ENCODE measurements around the gene REV1.

The REV1 gene

DNA sequence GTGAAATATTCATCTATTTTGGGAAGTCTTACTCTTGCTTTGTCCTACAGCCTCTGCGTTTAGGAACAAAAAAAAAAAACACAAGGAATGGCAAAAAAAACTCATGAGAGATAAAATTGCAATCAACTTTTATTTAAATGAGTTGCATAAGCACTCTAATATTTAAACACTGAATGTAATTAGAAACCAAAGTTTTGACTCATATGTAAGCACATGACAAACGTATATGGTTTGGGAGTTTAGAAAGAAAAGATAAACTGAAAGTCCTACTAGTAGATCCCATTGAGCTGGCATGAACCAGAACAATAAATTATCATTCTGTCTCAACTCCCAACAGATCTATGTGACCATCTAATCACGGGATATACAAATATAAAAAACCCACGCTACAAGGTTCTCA, 44.8 kb downstream of the REV1 start:
- FAIRE-seq, result no peak

GRCh38 chr2:99444222-99444621, 45.6 kb downstream of the REV1 start:
- FAIRE-seq, result no peak

- FAIRE-seq, result no peak
These were observed 47.0 kb downstream of the REV1 start for GRCh38 chr2:99442837-99443236.

- no peak for FAIRE-seq
These were observed 49.8 kb downstream of the REV1 start for GRCh38 chr2:99439971-99440505.

DNA sequence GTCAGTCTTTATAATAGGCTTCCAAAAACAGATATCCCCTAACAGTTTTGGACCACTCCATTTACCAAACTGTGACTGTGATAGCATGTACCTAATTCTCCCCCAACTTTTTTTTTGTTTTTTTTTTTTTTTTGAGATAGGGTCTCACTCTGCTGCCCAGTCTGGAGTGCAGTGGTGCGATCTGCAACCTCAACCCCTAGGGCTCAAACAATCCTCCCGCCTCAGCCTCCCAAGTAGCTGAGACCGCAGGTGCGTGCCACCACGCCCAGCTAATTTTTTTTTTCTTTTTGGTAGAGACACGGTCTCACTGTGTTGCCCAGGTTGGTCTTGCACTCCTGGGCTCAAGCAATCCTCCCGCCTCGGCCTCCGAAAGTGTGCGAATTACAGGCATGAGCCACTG, 52.9 kb downstream of the REV1 start:
- no peak for FAIRE-seq

GRCh38 chr2:99433340-99433739, 56.5 kb downstream of the REV1 start:
- FAIRE-seq, result no peak

GRCh38 chr2:99431587-99432275, 58.1 kb downstream of the REV1 start:
- no peak for FAIRE-seq

DNA sequence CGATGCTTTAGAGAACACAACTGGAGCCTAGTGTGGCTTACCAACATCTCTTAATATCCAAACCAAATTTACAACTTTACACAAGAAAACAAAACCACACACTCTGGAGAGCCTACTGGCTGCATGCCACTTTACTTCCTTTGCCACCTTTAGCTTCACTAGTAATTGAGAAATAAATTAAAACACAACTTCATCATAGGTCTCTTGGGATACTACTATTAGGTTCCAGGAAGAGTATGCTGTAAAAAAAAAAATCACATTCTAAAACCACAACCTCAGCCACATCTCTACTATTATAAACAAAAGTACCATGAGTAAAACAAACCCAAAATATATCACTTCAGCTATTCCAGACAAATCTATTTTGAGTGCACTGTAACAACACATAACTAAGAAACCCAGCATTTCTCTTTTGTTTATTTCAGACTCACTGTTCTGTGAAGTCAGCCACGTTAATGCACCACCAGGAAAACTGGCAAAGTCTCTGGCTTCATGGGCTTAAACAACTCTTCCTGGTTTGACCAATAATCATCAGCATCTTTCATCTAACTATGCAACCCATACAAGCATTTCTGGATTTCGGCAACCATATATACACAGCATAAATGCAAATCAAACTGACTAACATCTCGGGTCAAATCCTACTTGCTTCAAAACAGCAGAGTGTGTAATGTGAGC, 59.1 kb downstream of the REV1 start:
- FAIRE-seq, result no peak

DNA sequence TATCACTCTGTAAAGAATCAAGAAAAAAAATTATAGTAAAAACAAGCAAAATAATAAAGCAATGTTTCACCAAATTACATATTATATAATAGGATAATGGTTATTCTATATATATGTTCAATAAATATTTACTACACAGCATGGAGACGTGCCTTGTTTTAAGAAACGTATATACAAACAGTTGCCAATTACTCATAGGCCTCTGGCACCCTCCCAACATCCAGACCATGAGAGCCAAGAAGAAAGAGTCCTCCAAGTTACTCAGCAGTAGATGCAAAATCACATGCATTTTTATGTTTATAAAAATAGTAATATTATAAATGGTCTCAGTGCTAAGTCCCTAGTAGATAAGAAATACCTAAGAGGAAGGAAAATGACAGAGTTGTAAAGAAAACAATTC, 64.8 kb downstream of the REV1 start:
- no peak for FAIRE-seq

GRCh38 chr2:99424371-99424770, 65.4 kb downstream of the REV1 start:
- no peak for FAIRE-seq

- FAIRE-seq, result no peak
These were observed 67.2 kb downstream of the REV1 start for GRCh38 chr2:99422599-99422998.

DNA sequence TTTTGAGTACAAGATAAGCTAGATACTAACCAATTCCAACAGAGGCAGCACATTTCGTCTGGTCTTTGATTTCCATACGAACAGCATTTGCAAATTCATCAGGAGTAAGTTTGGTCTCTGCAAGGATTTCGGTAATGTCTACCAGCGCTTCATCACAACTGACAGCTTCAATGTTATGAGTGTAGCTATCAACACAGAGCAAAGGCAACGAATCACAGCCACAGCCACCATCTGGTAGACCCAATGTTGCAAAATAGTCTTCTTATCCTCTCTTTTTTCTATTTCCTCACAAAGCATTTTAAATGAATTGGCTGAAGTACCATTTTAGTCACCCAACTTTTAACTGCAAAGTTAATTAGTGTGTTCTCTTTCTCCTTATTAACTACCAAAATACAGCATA, 68.3 kb downstream of the REV1 start:
- FAIRE-seq, result no peak

DNA sequence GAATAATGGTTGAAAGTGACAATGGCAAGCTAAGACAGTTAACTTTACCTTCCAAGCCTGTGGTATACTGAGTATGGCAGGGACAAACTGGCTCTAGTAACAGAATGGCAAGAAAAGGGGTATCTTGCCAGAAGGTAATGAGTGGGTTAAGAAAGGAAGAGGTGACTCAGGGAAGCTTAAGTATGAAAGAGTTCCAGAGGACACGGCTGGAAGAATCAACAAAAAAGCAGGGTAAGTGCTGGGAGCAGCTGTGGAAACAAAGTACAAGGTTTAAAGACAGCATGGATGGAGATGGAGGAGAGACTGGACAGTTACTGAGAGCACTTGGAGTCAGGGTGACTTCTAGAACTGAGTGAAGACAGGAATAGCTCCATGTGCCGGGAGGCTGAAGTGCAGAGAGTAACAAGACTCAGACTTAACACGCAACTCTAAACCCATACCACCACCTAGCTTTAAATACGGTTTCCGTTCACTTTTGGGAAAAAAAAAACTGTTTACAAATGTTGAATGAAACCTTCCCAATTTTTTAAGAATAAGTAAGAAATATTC, 69.0 kb downstream of the REV1 start:
- FAIRE-seq, result no peak

DNA sequence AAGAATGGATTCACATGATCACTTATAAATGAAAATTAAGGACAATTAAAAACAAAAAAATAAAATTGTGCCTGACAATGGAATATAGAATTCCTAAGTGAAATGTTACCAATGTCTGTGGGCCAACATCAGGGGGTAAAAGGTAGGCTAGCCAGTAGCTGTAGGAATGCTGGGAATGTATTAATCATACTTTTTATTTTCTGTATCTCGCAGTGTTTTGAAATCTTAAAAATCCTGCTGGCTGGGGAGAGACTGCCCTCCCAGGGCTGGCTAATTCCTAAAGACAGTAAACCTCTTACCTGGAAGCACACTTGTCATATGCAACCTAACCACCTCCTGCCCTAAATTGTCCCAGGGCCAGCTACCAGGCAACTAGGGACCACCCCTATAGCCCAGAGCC, 69.8 kb downstream of the REV1 start:
- FAIRE-seq, result no peak

GRCh38 chr2:99417396-99417795, 72.4 kb downstream of the REV1 start:
- FAIRE-seq, result no peak

- FAIRE-seq, result no peak
These were observed 75.3 kb downstream of the REV1 start for GRCh38 chr2:99414566-99414965.

DNA sequence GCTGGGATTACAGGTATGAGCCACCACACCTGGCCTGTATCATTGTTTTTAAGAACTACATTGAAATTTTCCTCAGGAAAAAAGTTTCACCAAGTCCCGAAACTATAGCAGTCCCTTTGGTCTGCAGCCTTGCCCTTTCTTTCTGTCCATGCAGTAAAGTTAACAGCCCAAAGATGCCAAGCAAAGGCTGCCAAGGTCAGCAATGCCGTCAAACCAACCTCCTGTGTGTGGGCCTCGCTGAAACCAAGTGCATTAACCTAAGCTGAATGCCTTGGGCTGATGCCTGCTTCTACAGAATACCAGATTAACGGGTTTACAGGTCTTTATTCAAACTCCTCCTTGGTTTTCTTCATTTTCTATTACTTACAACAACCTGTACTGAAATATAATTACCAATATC, 79.5 kb downstream of the REV1 start:
- FAIRE-seq, result no peak

DNA sequence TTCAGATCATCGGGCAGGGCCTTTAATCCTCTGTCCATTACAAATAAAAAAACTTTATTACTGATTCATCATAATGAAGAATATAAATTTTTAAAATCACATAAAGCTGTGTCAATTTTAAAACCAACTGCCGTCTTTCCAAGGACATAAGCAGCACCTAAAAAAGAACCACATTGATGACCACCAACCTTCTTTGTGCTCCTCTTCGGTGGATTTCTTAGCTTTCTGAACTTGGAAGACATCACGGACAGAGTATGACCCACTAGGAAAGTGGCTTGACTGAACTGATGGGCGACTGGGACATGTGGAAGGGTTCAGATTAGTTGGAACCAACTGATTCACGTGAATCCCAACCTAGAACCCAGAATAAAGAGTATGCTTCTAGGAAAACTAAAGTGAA, 83.7 kb downstream of the REV1 start:
- FAIRE-seq, result no peak

DNA sequence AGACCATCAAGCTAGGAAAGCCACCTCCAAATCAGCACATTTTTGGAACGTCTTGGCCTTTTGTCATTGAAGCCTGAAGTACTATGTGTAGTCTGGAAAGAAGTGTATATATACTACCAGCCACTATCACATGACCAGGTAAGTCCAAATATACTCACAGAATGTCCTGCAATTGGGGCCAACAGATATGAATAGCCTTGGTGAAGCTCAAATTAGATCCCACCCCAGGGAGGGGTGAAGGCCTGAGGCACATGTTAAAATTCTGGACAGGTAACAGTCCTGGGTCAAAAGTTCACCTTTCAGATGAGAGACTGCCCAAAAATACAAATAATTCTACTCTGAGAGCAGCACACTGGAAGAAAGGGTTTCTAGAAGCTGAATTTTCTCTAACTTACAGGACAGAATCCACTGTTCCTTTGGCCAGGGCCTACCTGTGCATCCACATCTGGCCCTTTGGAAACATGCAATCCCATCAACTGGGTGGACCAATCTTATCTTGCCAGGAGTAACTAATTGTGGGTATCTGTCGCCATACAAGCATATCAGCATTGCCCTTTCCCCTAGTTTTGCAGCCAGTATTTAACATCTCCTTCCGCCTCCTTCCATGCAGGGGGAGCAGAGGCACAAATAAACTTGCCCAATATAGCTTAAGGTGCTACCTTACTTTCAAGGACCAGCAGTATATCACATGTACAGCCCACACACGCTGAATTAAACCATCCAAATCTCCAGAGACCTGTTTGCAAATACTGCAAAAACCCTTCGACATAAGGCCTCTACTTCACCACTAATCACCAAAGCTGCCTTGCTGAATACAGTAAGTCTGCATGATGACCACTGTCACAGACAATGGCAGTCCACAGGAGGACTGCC, 84.8 kb downstream of the REV1 start:
- no peak for FAIRE-seq

- no peak for FAIRE-seq
These were observed 85.6 kb downstream of the REV1 start for GRCh38 chr2:99404039-99404796.

GRCh38 chr2:99403524-99403923, 86.3 kb downstream of the REV1 start:
- no peak for FAIRE-seq

DNA sequence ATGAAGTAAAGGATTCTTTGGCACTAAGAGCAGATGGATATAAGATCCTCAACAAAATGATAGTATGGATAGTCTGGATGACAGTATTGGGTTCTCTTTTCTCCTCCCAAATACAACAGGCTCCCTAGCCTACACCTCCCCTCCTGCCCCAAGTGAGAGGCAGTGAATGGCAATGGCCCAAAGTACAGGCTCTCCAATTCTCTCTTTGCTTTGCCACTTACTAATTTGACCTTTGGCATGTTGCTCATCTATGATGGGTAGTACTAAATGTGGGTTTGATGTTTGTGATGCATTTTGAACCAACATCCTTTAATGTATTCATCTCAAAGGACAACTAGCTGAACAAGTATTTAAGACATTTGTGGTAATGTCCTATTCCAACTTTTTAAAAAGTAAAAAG, 86.7 kb downstream of the REV1 start:
- no peak for FAIRE-seq
